ENCODE results near the gene ZNHIT2.
A peak's percentile ranks its signal among the peaks of the same experiment; 100 is the strongest.

DNA sequence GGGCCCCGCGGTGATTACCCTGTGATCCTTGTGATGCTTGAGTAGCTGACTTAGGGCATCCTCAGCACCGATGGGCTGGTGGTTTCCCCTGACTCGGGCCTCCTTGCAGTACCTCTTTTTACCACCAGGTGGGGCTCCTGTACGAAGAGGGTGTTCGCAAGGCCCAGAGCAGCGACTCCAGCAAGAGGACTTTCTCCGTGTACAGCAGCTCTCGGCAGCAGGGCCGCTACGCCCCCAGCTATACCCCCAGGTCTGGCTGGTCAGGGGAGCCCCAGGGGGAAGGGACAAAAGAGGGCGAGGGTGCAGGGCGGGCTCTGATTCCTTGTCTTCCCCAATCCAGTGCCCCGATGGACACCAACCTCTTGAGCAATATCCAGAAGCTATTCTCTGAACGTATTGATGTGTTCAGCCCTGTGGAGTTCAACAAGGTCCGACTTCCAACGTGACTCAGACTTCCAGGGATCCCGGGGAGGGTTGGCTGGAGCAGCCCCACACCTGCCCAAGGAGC is 7.1 kb downstream of the ZNHIT2 start:
- TF ChIP-seq, protein P1, sequence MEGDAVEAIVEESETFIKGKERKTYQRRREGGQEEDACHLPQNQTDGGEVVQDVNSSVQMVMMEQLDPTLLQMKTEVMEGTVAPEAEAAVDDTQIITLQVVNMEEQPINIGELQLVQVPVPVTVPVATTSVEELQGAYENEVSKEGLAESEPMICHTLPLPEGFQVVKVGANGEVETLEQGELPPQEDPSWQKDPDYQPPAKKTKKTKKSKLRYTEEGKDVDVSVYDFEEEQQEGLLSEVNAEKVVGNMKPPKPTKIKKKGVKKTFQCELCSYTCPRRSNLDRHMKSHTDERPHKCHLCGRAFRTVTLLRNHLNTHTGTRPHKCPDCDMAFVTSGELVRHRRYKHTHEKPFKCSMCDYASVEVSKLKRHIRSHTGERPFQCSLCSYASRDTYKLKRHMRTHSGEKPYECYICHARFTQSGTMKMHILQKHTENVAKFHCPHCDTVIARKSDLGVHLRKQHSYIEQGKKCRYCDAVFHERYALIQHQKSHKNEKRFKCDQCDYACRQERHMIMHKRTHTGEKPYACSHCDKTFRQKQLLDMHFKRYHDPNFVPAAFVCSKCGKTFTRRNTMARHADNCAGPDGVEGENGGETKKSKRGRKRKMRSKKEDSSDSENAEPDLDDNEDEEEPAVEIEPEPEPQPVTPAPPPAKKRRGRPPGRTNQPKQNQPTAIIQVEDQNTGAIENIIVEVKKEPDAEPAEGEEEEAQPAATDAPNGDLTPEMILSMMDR (conservative IDR thresholded peaks at IDR 0.05; ENCODE audit: low read depth, low read length) = peak; percentile 98
- no peak for TF ChIP-seq EZH2 (IDR thresholded peaks at IDR 0.05; ENCODE audit: low read length, unreplicated experiment)
